HepG2 (cell line): Measurements from ENCODE around the gene RAB2B. TPM values are rescaled to one million over a fixed set of nuclear protein-coding genes. Genes with fewer than 3 reads are reported as not detected.

Experiments
- GABPA ChIP-seq, 2 experiments: IDR thresholded peaks; 2 replicates each; pipeline ENCODE4 v1.6.1; 2011 to 2016; ENCODE audit warnings: low read depth in 2 of 2, low read length in 1 of 2, missing biosample characterization in 1 of 2, missing genetic modification characterization in 1 of 2
- JUNB ChIP-seq: sonication (generic); formaldehyde crosslinking; IDR thresholded peaks from 2 replicates; pipeline ENCODE4 v1.8.0; 2022; ENCODE audit warnings: missing genetic modification reagents, mild to moderate bottlenecking, borderline replicate concordance
- MIER3 ChIP-seq: IDR thresholded peaks from 2 replicates; pipeline ENCODE4 v1.6.1; 2016; ENCODE audit warnings: missing compliant biosample characterization, borderline replicate concordance
- PAX8 ChIP-seq: sonication (generic); formaldehyde crosslinking; IDR thresholded peaks from 2 replicates; pipeline ENCODE4 v1.8.0; 2022; ENCODE audit warnings: mild to moderate bottlenecking, missing genetic modification reagents, borderline replicate concordance
- SALL2 ChIP-seq: sonication (generic); formaldehyde crosslinking; IDR thresholded peaks from 2 replicates; pipeline ENCODE4 v1.8.1; 2023; ENCODE audit warnings: mild to moderate bottlenecking, missing genetic modification reagents, inconsistent platforms
- ZNF136 ChIP-seq: sonication (generic); formaldehyde crosslinking; IDR thresholded peaks from 2 replicates; pipeline ENCODE4 v1.8.1; 2022; ENCODE audit warnings: low read depth, mild to moderate bottlenecking, moderate library complexity, missing genetic modification reagents
- ZNF510 ChIP-seq: sonication (generic); formaldehyde crosslinking; IDR thresholded peaks from 2 replicates; pipeline ENCODE4 v1.4.0; 2020; ENCODE audit warnings: low read depth, mild to moderate bottlenecking, missing genetic modification reagents
- polyA plus RNA-seq, 8 experiments: library from polyadenylated mRNA; depleted of rRNA in 3 of 8; stranded (reverse) in 7 of 8; unstranded in 1 of 8; fragments of >200 nt; fragmentation: Illumina TruSeq in 4 of 8; extraction: Trizol in 4 of 8; gene quantifications; 2 replicates each; pipeline versions ENCODE4 v1.2.1 to v1.2.3, GENCODE V29; 2011 to 2016; ENCODE audit warnings: low read depth in 4 of 8, missing spikeins in 1 of 8, mixed read lengths in 1 of 8; ENCODE audit not compliant: insufficient read depth in 1 of 8
- total RNA-seq, 5 experiments: library from RNA; depleted of rRNA; stranded (reverse); fragments of >200 nt; fragmentation: Illumina TruSeq; extraction: Trizol; gene quantifications; 2 replicates each; pipeline ENCODE4 v1.2.3, GENCODE V29; 2016; ENCODE audit warnings: low read depth in 1 of 5
- TF ChIP-seq, protein P1 (sequence below): sonication (generic); formaldehyde crosslinking; IDR thresholded peaks from 2 replicates; pipeline ENCODE4 v1.9.0; 2022; ENCODE audit warnings: missing genetic modification reagents, mild to moderate bottlenecking, borderline replicate concordance
- TF ChIP-seq, protein P2 (sequence below): sonication (generic); formaldehyde crosslinking; IDR thresholded peaks from 2 replicates; pipeline ENCODE4 v1.4.0; 2020; ENCODE audit warnings: missing genetic modification reagents
- TF ChIP-seq, protein P3 (sequence below): IDR thresholded peaks from 2 replicates; pipeline ENCODE4 v1.6.1; 2018; ENCODE audit warnings: missing genetic modification reagents, mild to moderate bottlenecking, missing compliant biosample characterization
- TF ChIP-seq, protein P4 (sequence below): sonication (generic); formaldehyde crosslinking; IDR thresholded peaks from 2 replicates; pipeline ENCODE4 v1.4.0; 2020; ENCODE audit warnings: mild to moderate bottlenecking, missing genetic modification reagents, borderline replicate concordance
- TF ChIP-seq, protein P5 (sequence below), 2 experiments: sonication (generic) in 1 of 2; formaldehyde crosslinking in 1 of 2; IDR thresholded peaks; 2 replicates each; pipeline versions ENCODE4 v1.6.1 to v1.9.0; 2014 to 2022; ENCODE audit warnings: antibody characterized with exemption in 1 of 2, borderline replicate concordance in 1 of 2, inconsistent platforms in 1 of 2, low read depth in 1 of 2, missing genetic modification reagents in 1 of 2

The RAB2B gene
- total and polyA plus RNA-seq, 2 of the 13 experiments (the other 11 are each of a cell fraction or from before 2014, with no cell fraction given), result 36.0 to 60.6 TPM

DNA sequence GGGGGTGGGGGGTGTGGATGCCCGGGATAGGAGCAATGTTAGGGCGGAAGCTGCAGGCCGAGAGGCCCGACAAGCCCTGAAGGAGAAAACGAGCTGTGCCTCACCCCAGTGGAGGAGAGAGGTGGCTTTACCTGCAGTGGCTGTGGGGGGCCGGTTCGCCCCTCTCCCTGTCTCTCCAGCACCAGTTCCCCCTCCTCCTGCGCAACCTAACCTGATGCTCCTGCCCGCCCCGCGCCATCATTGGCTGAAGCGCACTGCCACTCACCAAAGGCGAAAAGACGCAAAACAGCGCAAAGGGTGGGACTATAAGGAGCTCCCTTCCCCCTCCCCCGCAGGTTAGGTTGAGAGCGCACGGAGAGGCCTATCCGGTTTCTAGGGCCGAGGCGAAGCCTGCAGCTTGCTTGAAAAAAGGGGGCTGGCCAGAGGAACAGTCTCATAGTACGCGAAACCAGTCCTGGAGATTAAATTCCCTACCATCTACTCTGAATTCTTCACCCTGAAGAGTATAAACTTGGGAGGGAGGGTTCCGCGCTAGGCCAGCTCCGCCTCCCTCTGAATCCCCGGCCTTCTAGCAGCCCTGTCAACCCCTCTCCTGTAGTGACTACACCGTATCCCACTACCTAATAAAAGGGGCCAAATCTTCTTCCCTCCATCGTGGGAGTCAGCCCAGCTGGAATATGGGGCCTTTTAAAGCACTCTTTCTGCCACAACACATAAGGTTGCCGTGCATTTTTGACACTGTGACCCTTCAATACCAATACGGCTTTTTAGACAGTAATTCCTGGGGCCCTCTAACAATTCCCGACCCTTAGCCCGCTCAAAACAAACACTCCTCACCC is 39.5 kb downstream of the RAB2B start (continued):
- no peak for TF ChIP-seq ZNF136 (CRISPR knock-in tag)
- TF ChIP-seq ZNF510, result no peak
- TF ChIP-seq, protein P1, sequence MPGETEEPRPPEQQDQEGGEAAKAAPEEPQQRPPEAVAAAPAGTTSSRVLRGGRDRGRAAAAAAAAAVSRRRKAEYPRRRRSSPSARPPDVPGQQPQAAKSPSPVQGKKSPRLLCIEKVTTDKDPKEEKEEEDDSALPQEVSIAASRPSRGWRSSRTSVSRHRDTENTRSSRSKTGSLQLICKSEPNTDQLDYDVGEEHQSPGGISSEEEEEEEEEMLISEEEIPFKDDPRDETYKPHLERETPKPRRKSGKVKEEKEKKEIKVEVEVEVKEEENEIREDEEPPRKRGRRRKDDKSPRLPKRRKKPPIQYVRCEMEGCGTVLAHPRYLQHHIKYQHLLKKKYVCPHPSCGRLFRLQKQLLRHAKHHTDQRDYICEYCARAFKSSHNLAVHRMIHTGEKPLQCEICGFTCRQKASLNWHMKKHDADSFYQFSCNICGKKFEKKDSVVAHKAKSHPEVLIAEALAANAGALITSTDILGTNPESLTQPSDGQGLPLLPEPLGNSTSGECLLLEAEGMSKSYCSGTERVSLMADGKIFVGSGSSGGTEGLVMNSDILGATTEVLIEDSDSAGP (CRISPR knock-in tag), result peak; percentile 96
- TF ChIP-seq JUNB (CRISPR knock-in tag), result no peak
- TF ChIP-seq SALL2 (CRISPR knock-in tag), result peak; percentile 88; the same call in 1 of the 2 replicates
- TF ChIP-seq, protein P2, sequence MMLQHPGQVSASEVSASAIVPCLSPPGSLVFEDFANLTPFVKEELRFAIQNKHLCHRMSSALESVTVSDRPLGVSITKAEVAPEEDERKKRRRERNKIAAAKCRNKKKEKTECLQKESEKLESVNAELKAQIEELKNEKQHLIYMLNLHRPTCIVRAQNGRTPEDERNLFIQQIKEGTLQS (CRISPR knock-in tag), result 0 out of 2 replicates have a peak, but pooled peaks have one; percentile 26
- TF ChIP-seq PAX8 (CRISPR knock-in tag), result no peak
- TF ChIP-seq, protein P3, sequence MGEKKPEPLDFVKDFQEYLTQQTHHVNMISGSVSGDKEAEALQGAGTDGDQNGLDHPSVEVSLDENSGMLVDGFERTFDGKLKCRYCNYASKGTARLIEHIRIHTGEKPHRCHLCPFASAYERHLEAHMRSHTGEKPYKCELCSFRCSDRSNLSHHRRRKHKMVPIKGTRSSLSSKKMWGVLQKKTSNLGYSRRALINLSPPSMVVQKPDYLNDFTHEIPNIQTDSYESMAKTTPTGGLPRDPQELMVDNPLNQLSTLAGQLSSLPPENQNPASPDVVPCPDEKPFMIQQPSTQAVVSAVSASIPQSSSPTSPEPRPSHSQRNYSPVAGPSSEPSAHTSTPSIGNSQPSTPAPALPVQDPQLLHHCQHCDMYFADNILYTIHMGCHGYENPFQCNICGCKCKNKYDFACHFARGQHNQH (CRISPR knock-in tag), result peak; percentile 92
- TF ChIP-seq, protein P4, sequence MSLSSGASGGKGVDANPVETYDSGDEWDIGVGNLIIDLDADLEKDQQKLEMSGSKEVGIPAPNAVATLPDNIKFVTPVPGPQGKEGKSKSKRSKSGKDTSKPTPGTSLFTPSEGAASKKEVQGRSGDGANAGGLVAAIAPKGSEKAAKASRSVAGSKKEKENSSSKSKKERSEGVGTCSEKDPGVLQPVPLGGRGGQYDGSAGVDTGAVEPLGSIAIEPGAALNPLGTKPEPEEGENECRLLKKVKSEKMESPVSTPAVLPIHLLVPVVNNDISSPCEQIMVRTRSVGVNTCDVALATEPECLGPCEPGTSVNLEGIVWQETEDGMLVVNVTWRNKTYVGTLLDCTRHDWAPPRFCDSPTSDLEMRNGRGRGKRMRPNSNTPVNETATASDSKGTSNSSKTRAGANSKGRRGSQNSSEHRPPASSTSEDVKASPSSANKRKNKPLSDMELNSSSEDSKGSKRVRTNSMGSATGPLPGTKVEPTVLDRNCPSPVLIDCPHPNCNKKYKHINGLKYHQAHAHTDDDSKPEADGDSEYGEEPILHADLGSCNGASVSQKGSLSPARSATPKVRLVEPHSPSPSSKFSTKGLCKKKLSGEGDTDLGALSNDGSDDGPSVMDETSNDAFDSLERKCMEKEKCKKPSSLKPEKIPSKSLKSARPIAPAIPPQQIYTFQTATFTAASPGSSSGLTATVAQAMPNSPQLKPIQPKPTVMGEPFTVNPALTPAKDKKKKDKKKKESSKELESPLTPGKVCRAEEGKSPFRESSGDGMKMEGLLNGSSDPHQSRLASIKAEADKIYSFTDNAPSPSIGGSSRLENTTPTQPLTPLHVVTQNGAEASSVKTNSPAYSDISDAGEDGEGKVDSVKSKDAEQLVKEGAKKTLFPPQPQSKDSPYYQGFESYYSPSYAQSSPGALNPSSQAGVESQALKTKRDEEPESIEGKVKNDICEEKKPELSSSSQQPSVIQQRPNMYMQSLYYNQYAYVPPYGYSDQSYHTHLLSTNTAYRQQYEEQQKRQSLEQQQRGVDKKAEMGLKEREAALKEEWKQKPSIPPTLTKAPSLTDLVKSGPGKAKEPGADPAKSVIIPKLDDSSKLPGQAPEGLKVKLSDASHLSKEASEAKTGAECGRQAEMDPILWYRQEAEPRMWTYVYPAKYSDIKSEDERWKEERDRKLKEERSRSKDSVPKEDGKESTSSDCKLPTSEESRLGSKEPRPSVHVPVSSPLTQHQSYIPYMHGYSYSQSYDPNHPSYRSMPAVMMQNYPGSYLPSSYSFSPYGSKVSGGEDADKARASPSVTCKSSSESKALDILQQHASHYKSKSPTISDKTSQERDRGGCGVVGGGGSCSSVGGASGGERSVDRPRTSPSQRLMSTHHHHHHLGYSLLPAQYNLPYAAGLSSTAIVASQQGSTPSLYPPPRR (CRISPR knock-in tag), result no peak; the same call in 1 of the 2 replicates
- TF ChIP-seq GABPA (IDR thresholded peaks at IDR 0.05; ENCODE audit: low read depth, low read length), result peak; percentile 54
- peak; percentile 89 for TF ChIP-seq GABPA (CRISPR knock-in tag; IDR thresholded peaks at IDR 0.05; ENCODE audit: low read depth)
- TF ChIP-seq MIER3 (CRISPR knock-in tag), result peak; percentile 95
- TF ChIP-seq, protein P5, sequence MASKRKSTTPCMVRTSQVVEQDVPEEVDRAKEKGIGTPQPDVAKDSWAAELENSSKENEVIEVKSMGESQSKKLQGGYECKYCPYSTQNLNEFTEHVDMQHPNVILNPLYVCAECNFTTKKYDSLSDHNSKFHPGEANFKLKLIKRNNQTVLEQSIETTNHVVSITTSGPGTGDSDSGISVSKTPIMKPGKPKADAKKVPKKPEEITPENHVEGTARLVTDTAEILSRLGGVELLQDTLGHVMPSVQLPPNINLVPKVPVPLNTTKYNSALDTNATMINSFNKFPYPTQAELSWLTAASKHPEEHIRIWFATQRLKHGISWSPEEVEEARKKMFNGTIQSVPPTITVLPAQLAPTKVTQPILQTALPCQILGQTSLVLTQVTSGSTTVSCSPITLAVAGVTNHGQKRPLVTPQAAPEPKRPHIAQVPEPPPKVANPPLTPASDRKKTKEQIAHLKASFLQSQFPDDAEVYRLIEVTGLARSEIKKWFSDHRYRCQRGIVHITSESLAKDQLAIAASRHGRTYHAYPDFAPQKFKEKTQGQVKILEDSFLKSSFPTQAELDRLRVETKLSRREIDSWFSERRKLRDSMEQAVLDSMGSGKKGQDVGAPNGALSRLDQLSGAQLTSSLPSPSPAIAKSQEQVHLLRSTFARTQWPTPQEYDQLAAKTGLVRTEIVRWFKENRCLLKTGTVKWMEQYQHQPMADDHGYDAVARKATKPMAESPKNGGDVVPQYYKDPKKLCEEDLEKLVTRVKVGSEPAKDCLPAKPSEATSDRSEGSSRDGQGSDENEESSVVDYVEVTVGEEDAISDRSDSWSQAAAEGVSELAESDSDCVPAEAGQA (IDR thresholded peaks at IDR 0.05; ENCODE audit: low read depth), result no peak
- TF ChIP-seq, protein P5 (CRISPR knock-in tag; IDR thresholded peaks at IDR 0.05; ENCODE audit: borderline replicate concordance), result no peak
